SH-SY5Y (cell line): ENCODE data around the gene RNF103.

Experiments used
- GATA2 ChIP-seq: IDR thresholded peaks from 2 replicates; pipeline ENCODE4 v1.6.1; 2011; ENCODE audit warnings: mild to moderate bottlenecking, low read depth, low read length
- GATA3 ChIP-seq: IDR thresholded peaks from 2 replicates; pipeline ENCODE4 v1.6.1; 2011; ENCODE audit warnings: low read depth, mild to moderate bottlenecking, low read length, moderate library complexity

DNA sequence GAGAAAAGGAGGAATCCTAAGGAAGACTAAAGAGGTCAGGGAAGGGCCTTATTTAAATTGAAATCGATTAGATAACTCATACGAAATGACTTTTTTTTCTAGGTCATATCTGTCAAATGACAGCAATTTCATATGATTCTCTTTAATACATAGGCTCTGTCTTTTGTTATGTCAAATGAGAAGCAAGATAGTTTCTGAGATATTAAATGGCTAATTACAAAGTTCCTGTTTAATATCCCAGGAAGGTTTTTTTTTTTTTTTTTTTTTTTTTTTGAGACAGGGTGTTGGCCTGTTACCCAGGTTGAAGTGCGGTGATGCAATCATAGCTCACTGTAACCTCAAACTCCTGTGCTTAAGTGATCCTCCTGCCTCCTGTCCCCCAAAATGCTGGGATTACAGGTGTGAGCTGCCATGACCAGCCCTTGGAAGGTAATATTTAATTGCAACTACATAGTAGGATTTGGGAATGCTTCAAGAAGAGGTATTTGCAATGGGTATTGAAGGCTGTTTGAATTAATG is 48.4 kb upstream of the RNF103 start:
- TF ChIP-seq GATA2: no peak
- no peak for TF ChIP-seq GATA3
